ENCODE results near the gene NIN.
A peak's percentile ranks its signal among the peaks of the same experiment; 100 is the strongest.

The NIN gene

GRCh38 chr14:50762001-50762930 lies 68.7 kb downstream of the NIN start:
- DNase-seq (ENCODE audit: low read depth) = peak; percentile 30

- DNase-seq (ENCODE audit: low read depth) = no peak
Observed at GRCh38 chr14:50759800-50760543, 71.0 kb downstream of the NIN start.

GRCh38 chr14:50758945-50759344 lies 72.0 kb downstream of the NIN start:
- DNase-seq (ENCODE audit: low read depth) = no peak

GRCh38 chr14:50758305-50758704 lies 72.7 kb downstream of the NIN start:
- no peak for DNase-seq (ENCODE audit: low read depth)

GRCh38 chr14:50757702-50758101 lies 73.3 kb downstream of the NIN start:
- no peak for DNase-seq (ENCODE audit: low read depth)

- no peak for DNase-seq (ENCODE audit: low read depth)
Observed at GRCh38 chr14:50756300-50756699, 74.7 kb downstream of the NIN start.

GRCh38 chr14:50750323-50750722 lies 80.6 kb downstream of the NIN start:
- DNase-seq (ENCODE audit: low read depth) = no peak

- DNase-seq (ENCODE audit: low read depth) = no peak
Observed at GRCh38 chr14:50745401-50746058, 85.4 kb downstream of the NIN start.

GRCh38 chr14:50744231-50744630 lies 86.7 kb downstream of the NIN start:
- no peak for DNase-seq (ENCODE audit: low read depth)

- DNase-seq (ENCODE audit: low read depth) = no peak
Observed at GRCh38 chr14:50741567-50741966, 89.4 kb downstream of the NIN start.

- no peak for DNase-seq (ENCODE audit: low read depth)
Observed at GRCh38 chr14:50740856-50741255, 90.1 kb downstream of the NIN start.

GRCh38 chr14:50739186-50739585 lies 91.8 kb downstream of the NIN start:
- no peak for DNase-seq (ENCODE audit: low read depth)

GRCh38 chr14:50736932-50737419 lies 94.0 kb downstream of the NIN start:
- peak; percentile 32 for DNase-seq (ENCODE audit: low read depth)

- DNase-seq (ENCODE audit: low read depth) = no peak
Observed at GRCh38 chr14:50734950-50735695, 95.8 kb downstream of the NIN start.

GRCh38 chr14:50733494-50733893 lies 97.5 kb downstream of the NIN start:
- no peak for DNase-seq (ENCODE audit: low read depth)

GRCh38 chr14:50728836-50729235 lies 102.1 kb downstream of the NIN start:
- DNase-seq (ENCODE audit: low read depth) = no peak

GRCh38 chr14:50726372-50727107 lies 104.4 kb downstream of the NIN start:
- no peak for DNase-seq (ENCODE audit: low read depth)

- DNase-seq (ENCODE audit: low read depth) = no peak
Observed at GRCh38 chr14:50725761-50726160, 105.2 kb downstream of the NIN start.

GRCh38 chr14:50719911-50720759 lies 110.8 kb downstream of the NIN start:
- no peak for DNase-seq (ENCODE audit: low read depth)

- DNase-seq (ENCODE audit: low read depth) = no peak
Observed at GRCh38 chr14:50718949-50719348, 112.0 kb downstream of the NIN start.

All from activated T-cell treated with anti-CD3 and anti-CD28 coated beads for 48 hours (primary cell).